ENCODE data around the gene RNF121.

RNF121 gene

DNA sequence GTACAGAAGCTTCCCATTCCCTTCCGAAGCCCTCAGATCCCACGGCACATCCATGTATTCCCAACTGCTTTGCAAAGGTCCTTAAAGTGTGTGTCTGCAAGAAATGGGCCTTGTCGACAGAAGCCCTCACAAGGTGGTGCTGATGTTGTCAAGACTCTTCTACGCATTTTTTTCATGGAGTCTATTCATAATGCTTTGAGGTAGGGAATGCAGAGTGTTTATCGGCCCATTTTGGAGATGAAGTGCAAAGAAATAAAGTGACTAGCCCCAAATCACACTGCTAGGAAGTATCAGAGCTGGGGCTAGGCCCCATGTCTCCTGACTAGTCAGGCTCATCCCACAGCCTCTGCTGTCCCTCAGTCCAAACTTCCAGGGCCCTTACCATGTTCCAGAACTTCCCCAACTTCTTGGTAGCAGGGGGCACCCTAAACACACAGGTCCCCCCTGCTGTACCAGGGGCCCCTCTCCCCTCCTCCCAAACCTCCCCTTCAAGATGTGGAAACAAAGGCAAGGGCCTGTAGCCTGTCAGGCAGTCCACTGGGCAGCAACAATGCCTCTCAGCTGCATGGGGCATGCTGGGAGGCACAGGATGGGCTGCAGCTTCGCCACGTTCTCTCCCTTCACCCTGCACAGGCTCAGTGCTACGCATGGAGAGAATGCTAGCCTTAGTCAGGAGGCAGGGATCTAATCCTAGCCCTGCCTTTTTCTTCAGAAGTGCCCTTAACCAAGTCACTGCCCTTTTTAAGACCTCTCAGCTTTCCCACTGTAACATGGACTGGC is 77.7 kb downstream of the RNF121 start:
- DNase-seq (ENCODE audit: low read depth) = no peak

DNA sequence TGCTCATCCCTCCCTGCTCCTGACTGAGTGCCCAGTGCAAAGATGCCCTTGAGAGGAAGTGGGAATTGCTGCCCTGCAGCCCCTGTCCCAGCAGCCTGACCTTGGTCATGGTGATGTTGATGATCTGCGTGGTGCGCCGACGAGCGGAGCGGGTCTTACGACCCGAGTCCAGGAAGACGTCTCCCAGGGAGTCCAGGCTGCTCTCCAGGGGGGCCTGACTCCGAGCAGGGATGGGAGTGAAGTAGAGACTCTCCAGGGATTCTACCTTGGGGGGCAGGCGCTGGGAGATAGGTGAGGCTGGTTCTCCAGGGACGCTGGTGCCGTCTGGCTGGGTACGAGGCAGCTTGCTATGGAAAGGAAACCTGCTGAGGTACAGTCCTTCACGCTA is 78.2 kb downstream of the RNF121 start:
- DNase-seq (ENCODE audit: low read depth) = no peak

DNA sequence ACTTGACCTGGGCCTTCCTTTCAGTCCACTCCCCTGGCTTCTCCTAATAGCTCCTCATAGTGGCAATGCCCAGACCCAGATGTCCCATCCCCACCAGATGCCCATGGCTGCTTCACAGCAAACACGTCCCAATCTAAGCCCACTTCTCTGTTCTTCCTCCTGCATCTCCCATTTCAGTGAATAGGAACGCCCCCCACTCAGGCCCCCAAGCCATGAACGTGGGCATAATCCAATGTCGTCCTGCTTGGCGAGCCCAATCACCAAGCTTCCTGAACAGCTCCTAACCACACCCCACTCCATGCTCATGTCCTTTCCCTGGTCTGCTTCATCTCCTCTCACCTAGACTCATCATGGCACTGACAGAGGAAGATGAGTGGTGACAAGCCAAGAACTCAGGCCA is 78.7 kb downstream of the RNF121 start:
- DNase-seq (ENCODE audit: low read depth) = no peak

DNA sequence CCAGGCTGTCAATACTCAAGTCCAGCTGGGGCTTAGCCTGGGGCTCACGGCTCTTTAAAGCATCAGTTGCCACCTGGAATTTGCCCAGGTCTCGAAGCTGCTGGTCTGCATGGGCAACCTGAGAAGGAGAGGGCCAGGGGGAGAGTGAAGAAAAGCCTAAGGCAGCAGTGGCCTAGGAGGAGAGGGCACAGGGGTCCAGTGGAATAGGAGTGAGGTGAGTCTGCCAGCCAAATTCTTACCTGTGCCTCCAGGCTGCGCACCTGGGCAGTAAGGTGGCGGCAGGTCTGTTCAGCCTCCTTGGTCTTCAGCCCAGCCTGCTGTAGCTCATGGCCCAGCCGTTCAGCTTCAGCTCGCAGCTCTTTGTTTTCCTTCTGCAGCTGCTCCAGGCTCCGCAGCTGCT is 79.9 kb downstream of the RNF121 start:
- DNase-seq (ENCODE audit: low read depth) = no peak

DNA sequence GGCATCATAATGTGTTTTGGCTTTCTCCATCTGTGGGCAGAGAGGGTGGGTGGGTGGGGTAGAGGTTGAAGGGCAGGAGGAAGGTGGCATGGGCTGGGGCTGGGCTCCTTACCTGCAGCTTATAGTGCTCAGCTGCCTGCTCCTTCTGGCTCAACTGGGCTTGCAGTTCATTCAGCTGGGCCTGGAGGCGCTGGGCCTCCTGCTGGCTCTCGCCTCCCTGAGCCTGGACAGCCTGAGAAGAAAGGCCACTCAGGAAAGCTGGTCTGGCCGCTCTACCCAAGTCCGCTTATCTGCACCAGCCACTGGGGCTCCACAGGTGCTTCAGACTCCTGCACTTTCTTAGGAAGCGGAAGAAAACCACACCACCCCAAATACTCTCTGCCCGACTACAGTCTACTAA is 80.3 kb downstream of the RNF121 start:
- DNase-seq (ENCODE audit: low read depth) = no peak

DNA sequence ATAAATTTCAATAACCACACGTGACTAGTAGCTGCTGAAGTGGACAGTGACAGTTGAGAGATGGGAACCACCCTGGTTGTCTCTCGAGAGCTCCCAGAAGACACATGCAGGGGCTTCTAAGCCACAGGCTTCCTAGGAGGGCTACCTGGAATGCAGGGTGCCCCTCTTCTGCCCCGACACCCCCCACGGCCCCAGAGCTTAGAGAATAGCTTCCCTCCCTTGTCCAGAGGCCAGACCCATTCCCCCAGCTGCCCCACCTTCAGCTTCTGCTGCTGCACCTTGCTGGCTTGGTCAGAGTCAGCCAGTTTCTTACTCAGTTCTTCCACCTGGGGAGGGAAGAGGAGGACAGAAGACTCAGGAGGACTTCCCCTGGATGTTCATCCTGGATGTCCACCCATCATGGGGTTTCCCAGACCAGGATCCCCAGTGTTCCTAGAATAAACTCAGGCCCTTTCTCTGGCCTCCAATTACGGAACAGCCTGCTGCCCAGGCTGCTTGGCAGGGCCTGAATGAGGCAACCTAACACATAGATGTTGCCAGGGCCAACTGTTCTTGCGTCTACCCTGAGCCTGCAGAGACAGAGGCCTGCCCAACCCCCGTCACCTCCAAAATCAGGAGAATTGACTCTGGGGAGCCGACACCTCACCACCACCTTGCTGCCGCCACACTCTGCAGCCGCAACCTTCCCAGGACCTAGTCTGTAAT is 81.8 kb downstream of the RNF121 start:
- no peak for DNase-seq (ENCODE audit: low read depth)

DNA sequence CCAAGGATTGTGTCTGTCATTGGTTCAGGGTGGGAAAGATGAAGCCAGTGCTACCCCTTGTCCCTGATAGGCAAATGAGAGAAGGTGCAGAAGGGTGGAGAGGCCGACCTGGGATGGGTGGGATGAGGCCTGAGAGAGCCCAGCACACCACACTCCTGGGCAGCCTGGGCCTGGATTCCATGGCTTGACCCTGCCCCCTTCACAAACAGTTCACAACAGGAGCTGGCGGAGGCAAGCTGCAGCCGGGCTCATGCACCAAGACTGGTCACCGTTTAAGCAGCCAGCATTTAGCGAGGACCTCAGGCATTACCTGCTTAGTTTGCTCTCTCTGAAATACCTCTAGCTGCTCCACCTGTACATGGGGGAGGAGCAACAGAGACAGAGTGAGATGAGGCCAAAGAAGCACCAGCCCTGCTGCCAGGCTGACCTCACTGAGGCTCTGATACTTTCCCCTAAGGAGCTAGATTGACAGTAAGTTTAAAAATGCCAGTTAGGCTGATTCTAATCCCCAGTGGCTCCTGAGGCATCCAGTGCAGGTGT is 83.3 kb downstream of the RNF121 start:
- DNase-seq (ENCODE audit: low read depth) = no peak

DNA sequence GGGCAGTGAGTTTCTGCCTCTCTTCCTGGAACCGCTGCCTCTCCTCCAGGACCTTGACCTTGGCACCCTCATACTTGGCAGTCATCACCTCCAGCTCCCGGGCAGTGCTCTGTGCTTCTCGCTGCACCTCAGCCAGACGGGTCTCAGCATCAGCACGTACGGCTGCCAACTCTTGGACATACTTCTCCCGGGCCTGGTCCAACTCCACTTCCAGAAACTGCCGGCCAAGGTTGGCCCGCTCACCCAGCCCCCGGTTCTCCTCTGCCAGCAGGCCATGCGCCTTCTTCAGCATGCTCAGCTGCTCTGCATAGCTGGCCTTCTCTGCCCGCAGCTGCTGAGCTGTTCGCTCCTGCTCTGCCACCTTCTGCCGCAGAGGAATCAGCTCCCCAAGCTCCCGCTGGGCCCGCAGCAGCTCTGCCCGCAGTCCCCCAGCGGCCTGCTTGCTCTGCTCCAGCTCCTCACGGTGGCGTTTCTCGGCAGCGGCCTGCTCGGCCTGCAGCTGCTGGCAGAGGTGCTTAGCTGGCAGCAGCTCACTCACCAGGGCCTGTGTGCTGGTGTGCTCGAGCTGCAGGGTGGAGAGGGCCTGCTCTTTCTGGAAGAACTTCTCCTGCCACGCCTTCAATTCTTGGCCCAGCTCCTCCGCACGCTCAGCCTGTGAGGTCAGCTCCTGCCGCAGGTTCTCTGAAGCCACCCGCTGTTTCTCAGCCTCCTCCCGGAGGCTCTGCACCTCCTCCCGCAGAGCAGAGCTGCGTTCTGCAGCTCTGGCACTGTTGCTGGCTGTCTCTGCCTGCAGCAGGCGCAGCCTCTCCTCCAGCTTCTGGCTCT is 84.3 kb downstream of the RNF121 start:
- DNase-seq (ENCODE audit: low read depth) = no peak

DNA sequence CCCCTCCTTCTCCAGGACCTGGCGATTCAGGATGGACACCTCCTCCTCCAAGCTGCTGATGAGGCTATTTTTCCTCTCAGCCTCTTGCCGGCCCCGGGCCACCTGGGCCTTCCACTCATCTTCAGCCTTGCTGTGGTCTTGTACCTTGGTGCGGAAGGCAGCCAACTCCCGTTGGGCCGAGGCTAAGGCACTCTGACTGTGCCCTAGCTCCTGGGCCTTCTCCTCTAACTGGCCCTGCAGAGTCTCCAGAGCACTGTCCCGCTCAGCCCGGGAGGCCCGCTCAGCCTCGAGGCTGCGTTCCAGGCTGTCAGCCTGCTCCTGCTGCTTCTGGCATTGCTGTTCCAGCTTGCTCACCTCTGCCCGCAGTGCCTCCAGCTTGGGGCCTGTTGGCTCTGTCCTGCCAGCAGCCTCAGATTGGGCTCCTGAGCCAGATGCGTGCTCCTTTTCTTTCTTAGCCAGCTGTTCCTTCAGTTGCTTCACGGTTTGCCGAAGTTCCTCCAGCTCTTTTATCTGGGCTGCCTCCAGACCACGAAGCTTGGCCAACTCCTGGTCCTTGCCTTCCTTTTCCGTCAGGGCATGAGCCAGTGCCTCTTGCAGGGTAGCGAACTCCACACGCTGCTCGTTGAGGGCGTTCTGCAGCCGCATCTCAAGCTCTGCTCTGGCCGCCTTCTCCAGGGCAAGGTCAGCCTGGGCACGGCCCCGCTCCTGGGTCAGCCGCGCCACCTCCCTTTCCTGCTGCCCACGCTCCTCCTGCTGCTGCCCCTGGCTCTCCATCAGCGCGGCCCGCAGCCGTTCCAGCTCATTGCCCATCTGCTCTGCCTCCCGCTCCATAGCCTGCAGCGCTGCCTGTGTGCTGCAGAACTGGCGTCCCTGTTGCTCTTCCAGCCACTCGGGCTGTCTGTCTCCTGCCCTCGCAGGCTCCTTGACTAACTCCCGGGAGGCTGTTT is 85.2 kb downstream of the RNF121 start:
- DNase-seq (ENCODE audit: low read depth) = no peak

DNA sequence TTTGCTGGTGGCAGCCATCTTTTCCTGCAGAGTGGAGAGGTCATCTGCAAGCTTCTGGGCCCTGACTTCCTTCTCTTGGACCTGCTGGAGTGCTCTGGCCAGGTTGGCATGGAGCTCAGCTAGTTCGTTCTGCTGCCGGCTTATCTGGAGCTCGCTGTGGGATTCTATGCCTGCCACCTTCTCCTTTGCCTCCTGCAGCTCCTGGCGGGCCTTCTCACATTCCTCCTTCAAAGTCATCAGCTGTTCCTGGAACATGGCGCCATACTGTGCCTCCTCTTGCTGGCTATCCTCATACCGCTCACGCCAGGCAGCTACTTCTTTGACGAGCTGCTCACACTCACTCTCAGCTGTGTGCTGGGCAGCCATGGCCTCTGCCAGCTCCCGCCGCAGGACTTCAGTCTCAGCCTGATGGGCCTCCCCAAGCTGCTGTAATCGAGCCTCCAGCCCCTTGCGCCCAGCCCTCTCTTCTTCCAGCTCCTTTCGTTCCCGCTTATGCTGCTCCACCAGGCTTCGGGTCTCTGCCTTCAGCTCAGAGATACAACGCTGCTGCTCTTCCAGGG is 86.0 kb downstream of the RNF121 start:
- no peak for DNase-seq (ENCODE audit: low read depth)

DNA sequence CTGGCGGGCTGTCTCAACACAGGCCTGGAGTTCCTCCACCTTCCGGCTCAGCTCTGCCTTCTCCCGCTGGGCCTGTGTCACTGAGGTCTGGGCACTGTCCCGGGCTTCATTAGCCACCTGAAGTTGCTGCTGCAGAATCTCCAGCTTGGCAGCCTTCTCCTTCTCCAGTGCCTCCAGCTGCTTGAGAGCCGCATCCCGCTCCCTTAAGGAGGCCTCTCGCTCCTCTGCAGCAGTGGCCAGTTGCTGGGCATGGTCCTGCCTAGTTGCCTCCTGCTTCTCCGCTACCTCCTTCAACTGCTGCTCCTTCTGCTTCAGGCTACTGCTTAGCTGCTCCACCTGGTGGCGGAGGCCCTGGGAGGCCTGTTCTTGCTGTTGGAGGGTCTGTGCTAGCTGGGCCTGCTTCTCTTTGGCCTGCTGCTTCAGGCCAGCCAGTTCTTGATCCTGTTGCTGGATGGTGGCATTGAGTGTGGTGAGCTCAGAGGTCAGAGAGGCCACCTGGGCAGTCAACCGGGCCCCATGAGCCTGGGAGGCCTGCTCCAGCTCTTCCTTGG is 86.7 kb downstream of the RNF121 start:
- DNase-seq (ENCODE audit: low read depth) = no peak

DNA sequence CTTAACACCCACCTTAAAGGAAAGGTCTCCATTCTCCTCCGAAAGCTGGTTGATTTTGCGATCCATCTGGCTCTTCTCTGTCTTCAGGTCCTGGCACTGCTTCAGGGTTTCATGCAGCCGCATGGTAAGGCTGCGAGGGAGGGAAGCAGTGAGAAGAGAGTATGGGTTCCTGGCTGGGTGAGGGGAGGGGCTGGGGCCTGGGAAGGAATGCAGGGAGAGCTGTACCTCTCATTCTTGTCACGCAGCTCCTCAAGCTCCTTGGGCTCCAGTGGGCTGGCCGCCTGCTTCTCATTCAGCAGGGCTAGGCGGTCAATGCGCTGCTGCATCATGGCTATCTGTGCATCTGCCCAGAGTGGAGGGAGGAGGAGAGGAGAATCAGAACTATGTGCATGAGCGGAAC is 89.3 kb downstream of the RNF121 start:
- no peak for DNase-seq (ENCODE audit: low read depth)

DNA sequence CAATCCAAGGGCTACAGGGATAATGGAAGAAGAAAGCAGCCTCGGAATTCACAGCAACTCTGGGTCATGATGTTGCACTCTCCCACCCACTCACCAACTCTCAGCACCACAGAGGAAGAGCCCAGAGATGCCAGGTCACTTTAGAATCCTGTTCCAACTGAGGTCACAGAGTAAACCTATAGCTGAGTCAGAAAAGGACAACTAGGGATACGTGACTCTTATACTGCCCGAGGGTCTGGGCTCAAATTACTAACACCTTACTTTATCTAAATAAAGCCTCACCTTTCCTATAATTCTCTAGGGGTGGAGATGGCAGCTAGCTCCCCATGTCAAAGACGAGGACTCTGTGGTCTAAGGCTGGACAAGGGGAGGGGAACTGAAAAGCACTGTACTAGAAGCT is 94.5 kb downstream of the RNF121 start:
- no peak for DNase-seq (ENCODE audit: low read depth)

DNA sequence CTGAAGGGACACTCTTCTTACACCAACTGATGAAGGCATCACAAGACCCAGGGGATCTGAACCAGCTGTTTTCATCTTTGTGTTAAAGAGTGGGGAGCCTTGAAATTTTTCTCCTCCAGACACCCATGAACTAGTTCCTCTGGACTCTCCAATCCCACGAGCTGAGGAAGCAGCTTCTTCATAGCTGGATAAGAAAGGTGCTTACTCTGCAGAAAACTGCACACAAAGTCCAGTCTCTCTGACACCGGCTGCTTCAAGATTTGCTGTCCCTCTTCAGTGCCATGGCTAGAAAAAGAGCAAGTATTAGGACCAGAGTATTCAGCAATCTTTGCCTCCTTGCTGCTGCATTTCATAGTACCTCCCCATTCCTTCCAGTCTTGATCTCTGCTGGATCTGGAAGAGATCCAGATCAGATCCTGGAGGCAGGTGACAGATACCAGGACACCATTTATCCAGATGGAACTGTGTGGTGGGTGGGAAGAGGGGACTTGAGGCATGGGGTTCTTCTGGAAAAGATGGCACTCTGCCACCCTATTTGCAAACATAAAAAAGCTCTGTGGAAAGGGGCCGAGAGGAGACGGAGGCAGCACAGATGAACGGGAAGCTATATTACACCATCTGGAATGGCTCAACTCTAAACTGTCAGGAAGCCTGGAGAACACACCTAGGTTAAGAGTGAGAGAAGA is 95.4 kb downstream of the RNF121 start:
- DNase-seq (ENCODE audit: low read depth) = no peak

DNA sequence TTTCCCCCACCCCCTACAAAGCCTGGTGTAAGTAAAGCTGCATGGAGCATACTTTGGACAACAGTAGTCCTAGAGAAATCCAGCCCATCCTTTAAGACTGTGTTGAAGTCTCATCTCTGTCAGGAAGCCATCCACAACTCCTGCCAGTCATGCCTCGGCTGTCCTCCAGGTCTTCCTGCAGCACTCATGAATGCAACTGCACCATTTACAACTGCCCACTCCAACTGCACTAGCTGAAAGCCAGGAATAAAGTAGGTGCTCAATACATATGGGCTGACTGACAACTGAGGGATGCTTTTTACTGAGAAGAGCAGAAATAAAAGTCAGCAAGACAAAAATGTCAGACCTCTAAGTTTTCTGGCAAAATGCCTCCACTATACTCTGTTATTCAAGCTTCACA is 97.2 kb downstream of the RNF121 start:
- no peak for DNase-seq (ENCODE audit: low read depth)

DNA sequence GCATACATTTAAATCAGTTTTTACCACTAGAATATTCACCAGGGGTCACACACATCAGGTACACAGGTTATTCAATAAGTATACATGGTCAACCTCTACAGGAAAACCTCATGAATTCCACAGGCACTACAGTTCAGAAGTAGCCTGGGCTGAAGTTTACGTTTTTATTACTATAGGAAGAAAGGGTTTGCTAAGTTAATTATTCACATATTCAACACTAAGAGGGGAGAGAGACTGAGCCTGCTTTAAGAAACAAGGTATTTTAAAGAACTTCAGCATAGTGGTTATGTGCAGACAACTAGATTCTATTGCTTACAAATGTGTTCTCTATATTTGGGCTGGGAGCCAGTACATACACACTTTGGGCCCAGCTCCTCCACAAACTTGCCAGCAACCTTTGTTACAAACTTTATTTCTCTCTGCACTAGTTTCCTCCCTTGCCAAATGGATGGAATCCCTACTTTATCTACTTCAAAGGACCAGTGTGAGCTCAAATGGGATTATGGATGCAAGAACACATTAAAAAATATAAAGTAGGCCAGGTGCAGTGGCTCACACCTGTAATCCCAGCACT is 101.7 kb downstream of the RNF121 start:
- no peak for DNase-seq (ENCODE audit: low read depth)

DNA sequence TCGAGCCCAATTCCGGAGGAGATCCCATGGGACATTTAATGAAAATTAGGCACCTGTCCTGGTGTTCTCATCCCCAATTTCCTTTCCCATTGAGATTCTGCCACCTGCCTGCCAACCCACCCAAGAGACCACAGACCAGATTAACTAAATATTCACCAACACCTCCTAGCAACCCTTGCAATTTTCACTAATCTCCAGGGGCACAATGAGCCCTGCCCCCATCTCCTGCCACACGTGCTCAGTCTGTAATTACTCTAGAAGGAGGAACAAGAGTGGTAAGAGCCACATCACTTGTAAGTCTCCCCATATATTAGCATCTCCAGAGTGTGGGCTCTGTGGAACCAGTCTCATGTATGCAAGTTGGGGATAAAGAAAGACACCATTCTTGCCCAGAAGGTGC is 107.8 kb downstream of the RNF121 start:
- DNase-seq (ENCODE audit: low read depth) = no peak

DNA sequence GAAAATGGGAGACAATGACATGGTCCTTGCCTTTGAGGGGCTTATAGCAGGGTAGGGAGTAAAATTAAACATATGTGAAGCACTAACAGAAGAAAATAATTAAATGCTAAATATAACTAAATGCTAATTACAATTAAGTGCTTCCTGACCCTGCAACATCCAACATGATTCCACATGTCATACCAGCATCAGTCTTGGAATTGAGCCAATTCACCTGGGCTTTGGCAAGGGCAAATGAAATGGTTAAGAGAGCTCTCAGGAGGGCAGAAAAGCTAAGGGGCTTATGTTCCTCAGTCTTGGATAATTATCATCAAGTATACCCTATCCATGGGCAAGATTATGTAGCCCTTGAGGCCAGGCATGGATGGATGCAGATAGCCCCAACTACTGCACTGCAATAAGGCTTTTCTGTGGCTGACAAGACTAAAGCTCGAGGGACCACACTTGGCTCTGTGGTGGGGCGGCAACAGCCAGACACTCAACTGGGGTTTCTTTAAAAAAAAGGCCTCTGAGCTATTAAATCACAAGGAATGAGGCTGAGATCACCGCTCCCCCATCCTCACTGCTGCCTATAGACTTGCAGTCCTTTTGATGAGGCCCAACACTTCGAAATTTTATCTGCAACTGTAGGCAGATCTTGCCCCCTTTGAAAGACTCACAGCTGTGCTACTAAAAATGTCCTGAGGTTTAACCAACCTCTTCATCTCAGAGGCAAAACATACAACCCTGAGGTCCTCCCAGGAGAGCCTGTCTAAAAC is 108.9 kb downstream of the RNF121 start:
- no peak for DNase-seq (ENCODE audit: low read depth)

DNA sequence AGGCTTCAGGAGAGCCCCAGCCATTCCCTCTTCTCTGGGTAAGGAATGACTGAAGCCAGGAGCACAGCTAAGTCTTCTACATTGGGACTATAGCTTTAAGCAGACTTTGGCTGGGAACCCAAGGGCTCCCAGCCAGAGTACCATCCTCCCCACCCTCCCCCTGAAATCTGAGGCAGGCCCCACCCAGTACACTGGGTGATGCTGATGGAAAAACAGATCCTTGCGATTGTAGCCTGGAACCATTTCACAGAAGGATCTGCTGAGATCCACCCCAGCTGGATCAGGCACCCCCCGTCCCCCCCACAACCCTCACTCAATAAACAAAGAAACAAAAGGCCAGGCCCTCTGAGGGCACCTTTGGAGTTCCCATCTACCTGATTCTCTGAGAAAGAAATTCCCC is 109.6 kb downstream of the RNF121 start:
- DNase-seq (ENCODE audit: low read depth) = no peak
